RPMI8226 (cell line): ENCODE results near the gene LRCH1.
A peak's percentile ranks its signal among the peaks of the same experiment; 100 is the strongest.

ENCODE experiments used
- DNase-seq: peaks from one replicate; pipeline ENCODE4 v3.0.0-alpha.2; 2015

Gene LRCH1

DNA sequence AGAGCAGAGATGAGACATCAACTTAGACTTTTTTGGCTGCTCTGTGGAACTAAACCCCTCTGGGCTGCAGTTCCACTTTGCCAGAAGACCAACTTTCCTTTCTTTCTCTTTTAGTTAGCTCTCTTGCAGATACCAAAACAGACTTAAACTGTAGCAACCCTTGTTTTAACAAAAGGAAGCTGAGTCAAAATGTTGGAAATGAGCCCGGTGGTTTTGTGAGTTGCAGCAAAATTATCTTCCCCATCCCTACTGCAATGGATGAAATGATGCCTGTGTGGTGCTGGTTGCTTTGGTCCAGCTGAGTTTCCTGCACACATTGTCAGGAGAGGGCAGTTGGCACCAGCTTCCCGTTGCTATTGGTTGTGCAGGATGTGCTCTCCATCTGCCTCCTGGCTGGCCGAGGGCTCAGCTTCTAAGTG, 115.3 kb downstream of the LRCH1 start:
- peak; percentile 56 for DNase-seq

DNA sequence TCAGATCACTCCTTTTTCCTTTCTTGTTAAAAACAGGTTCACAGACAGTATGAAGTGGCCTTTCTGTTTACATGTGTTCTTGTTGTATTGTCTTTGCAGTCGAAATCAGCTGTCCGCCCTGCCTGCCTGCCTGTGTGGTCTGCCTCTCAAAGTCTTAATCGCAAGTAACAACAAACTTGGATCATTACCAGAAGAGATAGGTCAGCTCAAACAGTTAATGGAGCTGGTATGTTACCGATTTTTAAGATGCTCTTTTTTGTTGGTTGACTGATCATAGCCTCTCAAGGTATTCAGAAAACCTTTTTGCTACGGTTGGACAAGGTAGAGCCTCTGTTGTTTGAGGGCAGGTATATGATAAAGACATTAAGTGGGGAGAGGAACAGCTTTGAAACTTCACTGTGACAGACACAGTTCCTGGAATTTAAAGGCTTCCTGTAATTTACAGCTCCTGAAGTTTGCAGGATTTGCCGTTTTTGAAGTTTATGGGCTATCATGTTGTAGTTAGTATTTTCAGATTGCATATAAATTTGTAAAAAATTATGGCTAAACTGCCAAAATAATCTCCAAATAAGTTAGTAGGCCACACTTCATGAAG, 116.1 kb downstream of the LRCH1 start:
- DNase-seq, result no peak

DNA sequence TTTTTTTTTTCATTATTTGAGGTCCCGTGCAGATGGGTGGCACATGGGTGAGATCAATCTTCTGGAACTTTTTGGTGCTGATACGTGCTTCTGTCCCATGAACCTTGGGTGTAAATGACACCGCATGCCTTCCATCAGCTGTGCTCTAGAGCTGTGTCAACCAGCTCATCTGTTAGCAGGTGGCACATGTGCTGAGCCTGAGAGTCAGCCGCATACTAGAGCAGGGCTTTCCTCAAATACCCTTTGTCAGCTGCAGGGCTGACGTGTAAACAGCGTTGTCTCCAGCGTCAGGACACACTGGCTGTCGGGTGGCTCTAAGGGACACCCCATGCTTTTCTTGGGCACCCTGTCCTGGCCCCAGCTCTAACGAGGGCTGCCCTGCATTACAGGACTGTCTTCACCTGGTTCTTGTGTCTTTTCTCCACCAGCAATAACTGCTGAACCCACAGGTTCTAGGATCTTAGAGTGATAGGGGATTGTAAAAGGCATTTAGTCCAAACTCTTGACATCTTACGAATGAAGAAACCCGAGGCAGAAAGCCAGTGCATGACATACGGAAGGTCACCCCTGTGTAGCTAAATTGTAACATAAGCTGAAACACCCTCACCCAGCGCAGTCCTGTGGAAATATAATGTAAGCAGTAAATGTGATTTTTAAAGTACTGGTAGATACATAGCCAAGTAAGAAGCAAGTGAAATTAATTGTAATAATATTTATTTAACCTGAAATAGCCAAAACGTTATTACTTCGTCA, 119.5 kb downstream of the LRCH1 start:
- no peak for DNase-seq

DNA sequence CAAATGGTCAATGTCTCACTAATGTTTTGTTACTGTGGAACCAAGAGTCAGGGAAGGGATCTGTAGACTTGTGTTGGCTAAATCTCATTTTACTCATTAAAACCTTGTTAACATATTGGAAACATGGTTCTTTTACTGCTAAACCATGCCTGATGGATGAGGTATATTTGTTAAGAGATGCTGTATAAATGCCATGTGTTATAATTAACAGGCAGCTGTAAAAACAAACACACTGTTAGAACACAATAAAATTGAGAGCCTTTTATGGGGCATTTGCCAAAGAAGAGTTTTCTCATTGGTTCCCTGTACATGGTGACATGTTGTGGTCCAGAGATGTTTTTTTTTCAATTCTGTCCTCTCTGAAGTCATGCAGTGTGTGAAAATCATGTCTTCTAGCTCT, 122.0 kb downstream of the LRCH1 start:
- DNase-seq, result no peak

DNA sequence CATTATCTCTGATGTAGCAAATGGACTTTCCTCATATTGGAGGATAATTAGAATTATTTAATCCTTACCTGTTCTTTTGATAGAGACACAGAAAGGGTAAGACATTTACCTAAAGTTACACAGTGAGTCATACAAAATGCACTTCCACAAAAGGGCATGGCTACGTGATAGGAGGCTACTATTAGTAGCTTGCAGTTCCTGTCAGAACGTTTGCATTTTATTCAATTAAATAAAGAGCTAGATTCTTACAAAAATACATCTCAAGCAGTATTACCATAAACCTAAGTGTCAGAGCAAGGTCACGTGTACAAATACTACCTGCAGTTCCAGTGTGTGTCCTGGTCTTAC, 123.4 kb downstream of the LRCH1 start:
- no peak for DNase-seq

DNA sequence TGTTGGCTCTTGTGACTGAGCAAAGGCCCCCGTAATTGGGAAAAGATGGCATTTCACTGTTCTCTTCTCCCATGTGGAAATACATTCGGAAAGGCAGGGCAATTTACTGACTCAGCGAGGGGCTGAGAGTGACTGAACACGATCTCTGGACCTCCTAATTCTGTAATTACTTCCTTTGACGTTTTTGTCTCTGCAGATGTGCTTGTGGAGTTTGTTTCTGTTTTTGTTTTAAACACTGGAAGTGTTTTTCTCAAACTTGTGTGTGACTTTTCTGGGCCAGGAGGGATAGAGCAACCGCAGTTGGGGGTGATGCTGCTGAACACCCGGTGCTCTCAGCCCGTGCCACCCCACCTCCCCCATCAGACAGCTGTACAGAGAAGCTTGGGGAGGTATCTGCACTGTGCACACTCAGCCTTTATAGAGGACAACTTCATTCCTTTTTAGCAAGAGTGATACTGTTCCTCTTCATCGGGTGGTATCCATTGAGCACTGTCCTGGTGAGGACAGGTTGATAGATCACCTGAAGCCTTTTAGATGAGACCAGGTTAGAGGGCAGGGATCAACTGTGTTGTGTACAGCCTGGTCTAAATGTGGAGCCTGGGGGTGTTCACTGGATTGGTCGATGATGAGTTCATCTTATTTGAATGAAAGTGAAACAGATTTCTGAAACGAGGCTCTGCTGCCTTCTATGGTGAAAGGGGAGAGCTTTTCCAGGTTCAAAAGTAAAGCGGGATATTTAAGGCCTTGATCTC, 126.6 kb downstream of the LRCH1 start:
- peak; percentile 45 for DNase-seq

DNA sequence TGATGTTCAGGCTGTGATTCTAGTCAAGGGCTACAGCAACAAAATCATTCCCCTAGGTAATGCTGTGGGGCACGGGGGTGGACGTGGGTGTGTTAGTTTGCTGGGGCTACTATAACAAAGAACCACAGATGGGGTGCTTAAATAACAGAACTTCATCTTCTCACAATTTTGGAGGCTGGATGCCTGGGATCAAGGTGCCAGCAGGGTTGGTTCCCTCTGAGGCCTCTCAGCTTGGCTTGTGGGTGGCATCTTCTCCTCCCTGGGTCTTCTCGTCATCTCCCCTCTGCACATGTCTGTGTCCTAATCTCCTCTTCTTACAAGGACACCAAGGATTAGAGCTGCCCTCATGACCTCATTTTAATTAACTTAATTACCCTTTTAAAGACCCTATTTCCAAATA, 129.0 kb downstream of the LRCH1 start:
- DNase-seq, result no peak

DNA sequence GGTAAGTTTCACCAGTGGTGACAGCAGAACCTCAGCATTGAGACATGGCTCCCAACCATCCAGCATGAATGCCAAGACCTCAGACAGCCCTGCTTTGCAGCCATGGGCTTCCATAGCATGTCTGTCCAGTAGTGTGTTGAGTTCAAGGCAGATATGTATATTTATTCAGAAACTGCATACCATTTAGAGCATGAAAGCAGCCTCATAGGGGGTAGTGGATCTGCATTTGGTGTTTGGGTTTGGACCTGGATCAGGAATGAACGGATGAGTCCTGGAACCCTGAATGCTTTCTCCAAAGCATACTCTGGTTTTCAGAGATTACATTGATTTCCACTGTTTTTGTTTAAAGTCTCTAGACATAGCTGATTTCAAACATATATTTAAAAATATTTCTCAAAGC, 129.7 kb downstream of the LRCH1 start:
- DNase-seq, result no peak

DNA sequence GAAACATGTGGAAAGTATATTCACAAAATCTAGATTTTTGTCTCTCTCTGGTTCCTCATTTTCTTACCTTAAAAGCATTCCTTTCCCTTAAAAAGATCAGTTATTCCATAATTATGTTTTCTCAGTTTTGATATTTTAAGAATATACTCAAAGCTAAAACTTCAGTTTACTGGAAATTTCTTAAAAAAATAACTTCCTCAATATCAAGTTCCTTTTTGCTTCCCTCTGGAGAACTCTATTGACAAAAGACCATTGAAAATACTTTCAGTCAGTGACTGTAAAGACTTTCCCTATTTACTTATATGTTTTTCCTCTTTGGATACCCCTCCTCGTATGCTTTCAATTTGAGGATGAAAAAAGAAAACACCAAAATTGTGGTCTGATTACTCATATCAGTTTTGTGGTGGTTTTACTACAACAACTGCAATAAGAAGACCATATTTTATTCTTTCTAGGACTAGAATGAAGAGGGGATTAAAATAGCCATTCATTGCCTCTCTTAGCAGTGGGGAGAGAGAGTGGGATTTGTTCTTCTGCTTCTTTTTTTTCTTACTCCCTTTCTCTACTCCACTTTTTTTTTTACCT, 130.8 kb downstream of the LRCH1 start:
- DNase-seq, result no peak

DNA sequence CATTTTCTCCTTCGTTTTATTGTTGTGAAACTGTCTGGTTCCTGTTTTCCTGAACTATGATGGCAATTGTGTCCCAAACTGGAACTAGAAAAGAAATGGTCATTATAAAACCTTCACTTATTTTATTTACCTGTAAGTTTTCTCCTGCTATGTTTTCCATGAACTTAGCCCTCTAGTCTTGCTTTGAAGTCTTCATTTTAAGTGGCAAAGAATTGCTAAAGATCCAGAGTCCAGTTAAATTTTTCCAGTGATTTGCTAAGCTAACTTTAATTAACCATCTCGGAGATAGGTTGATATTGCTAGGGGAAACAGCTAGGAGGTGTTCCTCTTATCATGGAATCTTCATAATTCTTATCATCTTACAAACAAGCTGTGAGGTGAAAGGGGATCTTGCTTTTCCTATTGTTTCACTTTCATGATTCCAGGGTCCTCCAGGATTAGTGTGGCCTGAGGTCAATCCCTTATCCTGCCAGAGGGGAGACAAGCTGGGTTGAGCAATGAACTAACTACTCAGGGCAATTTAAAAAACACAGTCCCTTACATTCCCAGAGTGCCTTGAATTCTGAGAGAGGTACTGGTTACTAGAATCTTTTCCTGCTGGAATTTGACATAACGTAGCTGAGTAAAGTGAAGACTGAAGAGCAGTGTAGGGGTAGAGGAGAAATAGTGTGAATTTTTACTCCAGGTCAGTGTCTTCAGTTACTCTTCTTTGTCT, 131.5 kb downstream of the LRCH1 start:
- no peak for DNase-seq

DNA sequence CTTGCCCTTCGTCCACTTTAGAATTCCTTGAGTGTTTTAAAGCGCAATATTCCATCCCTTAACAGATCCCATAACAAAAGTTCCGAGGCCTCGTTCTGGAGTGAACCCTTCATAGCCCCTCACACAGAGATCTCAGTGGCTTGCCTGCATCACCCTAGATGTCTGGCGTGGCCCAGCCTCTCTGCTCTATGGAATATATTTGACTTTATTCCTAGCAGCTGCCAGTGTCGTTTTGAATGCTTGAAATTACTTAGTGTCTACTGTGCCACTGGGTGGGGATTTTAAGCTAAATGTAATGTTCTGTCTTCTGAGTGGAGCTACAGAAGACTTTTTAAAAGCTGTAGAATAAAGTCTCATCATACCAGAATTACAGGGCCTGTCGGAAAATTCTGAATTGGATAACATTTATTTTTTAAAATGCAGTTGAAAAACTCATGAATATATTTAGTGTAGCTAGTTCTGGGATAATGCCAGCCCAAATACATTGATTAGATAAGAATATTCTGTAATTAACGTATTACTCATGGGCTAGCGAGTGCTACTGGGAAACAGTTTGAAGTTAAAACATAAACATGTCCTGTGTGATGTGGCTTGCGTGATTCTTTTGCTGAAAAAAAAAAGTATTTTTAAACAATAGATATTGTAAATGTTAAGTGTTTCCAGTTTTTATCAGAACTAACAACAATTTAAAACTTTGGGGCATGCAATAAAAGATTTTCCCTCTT, 132.2 kb downstream of the LRCH1 start:
- no peak for DNase-seq

DNA sequence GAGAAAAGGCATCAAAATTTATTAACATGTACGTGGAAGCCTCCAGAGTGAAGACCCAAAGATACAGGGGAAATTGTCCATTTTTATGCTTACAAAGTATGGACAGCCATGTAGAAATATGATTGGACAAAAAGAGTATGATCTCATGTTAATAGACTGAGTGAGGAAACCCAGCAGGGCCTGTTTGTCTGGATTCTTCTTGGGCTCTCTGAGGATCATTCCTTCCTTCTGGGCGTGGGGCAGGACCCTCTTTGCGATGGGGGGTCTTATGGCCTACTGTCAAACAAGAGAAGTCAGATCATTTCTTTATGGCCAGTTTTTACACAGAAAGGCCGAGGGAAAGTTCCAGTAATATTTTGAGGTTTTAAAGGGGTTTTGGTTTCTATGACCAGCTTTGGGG, 133.2 kb downstream of the LRCH1 start:
- no peak for DNase-seq

DNA sequence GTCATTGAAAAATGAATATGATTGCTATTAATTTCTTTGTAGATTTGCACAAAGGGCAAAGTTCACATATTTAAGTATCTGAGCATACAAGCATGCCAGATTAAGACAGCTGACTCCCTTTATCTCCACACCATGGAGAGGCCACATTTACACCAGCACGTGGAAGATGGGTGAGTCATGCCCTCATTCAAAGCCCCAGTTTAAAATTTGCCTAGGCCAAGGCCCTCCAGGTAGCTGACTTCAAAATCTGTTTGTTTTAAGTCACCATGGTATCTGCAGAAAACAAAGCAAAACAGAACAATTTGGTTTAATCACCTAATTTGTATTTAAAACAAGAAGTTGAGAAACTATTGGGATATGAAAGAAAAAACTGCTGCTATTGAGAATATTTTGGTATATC, 134.8 kb downstream of the LRCH1 start:
- DNase-seq, result peak; percentile 10

DNA sequence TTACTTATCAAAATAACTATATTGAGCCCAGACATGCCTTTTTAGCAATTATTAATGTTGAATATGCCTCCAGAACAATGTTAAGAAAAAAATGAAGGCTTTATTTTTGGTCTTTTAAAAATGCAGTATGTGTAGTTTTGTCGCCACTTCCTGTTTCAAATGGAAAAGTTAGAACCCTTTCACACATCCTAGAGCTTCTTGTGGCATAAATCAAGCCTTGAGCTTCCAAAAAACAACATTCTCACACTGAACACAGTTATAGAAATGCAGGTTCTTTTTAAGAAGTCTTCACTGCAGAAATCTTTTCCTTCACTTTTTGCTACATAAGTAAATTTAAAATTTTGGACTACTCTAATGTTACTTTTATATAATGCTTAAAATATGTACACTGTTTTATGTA, 135.3 kb downstream of the LRCH1 start:
- no peak for DNase-seq

DNA sequence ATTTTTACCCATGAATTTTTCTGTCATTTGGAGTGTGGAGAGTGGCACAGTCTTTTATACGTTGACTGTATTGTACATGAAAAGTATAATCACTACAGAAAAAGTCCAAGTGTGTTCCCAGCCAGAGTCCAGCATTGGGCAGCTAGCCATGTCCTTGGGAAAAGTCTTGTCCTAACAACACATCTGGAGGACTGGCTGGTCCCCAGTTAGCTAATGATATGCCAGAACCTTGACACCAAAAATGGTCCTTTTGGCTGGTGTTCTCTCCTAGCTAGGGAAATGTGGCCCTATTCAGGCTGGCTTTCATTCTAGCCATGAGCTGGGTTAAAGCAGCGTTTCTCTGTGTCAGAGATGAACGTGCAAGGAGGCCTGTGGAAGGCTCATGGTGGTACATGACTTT, 145.0 kb downstream of the LRCH1 start:
- DNase-seq, result no peak

DNA sequence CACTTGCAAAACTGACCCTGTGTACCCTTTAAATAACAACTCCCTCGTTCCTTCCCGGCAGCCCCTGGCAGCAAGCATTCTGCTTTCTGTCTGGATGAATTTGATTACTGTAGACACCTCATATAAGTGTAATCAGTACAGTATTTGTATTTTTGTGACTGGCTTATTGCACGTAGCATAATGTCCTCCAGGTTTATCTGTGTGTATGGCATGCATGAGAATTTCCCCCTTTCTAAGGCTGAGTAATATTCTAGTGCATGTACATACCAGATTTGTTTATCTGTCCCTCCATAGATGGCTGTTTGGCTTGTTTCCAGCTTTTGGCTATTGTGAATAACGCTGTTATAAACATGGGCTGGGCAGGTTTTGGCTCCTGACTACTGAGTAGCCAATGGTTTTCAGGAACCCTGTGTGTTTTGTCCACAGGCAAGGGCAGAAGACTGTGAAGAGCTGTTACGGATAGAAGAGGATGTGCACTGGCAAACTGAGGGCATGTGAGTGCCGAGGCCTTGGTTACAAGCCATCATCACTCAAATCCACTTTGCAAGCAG, 146.0 kb downstream of the LRCH1 start:
- DNase-seq, result no peak

DNA sequence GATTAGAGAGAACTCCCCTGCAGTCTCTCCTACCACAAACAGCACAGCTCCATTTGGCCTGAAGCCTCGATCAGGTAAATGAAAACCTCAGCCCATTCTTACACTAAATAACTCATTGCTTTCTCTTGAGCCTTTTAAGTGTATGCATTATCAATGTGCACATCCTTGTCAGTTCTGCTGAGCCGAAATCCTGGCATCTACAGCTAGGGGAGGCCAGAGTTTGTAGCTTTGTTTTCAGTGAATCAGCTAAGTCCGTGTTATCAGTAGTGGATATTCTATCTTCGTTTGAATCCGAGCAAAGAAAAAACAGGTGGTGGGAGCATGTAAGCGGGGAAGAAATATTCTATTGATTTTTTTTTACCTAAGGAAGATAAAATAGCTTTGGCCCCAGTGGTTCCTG, 159.6 kb downstream of the LRCH1 start:
- no peak for DNase-seq

DNA sequence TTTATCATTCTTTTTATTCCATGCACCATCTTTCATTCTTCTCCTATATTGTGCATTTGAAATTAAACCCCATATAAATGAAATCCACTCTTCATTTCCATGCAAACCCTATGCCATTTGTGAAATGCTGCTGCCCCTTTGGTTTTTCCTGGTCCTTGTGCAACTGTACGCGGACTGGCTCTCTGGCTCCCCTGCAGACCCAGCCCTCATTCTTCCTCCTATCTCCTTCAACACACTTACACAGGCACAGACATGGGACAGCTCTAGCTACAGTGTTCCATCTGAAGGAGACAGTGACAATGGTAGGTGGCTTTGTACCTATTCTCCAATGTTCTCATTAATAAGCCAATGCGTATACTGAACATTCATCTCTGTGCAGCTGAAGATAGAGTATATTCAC, 162.4 kb downstream of the LRCH1 start:
- DNase-seq, result no peak

DNA sequence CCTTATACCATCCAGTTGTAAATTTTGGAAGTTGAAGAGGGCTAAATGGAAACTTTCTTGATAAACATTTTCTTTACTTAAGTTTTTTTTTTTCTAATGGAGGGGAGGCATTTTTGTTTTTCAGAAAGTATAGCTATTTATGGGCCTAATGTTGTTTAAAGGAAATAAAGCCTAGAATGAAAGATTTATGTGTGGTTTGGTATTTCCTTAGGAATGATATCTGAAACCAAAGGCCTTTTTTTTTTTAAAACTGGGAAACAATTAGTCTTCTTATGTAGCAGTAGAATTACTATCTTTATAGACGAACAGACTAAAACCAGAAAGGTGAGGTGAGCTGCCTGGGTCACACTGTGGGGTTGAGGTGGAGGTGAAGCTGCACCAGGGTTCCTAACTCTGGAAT, 163.9 kb downstream of the LRCH1 start:
- no peak for DNase-seq

DNA sequence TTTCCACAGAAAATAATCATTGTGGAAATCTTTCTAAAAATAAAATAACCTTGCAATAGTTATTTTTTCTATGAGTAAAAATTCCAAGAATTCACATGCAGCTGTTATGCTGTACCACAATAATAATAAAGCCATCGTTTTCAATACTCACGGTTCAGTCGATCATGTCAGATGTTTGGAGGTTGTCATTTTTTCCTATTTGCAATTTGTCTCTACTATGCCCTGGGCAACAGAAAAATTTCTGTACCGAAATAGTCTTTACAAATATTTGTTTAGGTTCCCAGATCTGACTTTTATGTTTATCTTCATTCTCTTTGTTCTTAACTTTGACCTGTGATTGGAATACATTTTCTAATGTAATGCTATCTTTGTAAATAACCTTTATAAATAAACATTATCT, 164.3 kb downstream of the LRCH1 start:
- no peak for DNase-seq

DNA sequence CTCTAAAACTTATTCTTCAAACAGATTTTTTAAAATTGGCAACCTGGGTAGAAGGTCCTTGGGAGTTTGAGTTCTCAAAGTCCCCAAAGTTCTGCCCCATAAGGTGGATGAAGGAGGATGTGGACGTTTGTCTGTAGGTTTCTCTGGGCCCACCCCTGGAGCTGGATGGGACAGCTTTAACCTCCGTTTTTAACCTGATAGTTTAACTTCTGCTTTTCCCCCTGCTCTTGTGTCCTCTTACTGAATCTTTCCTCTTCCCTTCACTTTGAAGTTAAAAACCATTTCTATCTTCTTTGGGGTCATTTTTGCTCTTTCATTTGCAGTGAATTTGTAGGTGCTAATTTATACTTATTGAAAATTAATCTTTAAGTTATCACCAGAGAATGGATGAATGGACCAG, 164.9 kb downstream of the LRCH1 start:
- no peak for DNase-seq

DNA sequence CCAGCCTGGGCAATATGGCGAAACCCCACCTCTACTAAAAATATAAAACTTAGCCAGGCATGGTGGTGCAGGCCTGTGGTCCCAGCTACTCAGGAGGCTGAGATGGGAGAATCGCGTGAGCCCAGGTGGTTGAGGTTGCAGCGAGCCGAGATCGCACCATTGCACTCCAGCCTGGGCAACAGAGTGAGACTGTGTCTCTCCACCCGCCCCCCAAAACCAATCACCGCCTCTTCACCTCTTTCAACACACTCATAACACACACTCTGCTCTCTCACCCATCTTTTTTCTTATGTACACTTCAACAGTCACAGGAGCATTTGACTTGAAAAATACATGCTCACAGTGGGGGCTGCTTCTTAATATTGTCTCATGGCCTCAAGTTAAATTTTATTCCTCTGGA, 167.2 kb downstream of the LRCH1 start:
- no peak for DNase-seq
